ENCODE data around the gene HAGHL.

- no peak for TF ChIP-seq CTCF (conservative IDR thresholded peaks at IDR 0.05; ENCODE audit: low read depth, low read length)
- no peak for TF ChIP-seq EZH2 (IDR thresholded peaks at IDR 0.05; ENCODE audit: borderline replicate concordance, low read depth, low read length, poor library complexity, severe bottlenecking)
These were observed 36.7 kb downstream of the HAGHL start for GRCh38 chr16:763369-764183.

Measured in A673 (cell line).